Stimulated activated CD8-positive, alpha-beta memory T cell treated with anti-CD3 and anti-CD28 coated beads, Interleukin-15, amount 100 ng/mL, for 1 hour (primary cell): ENCODE measurements around the gene SH3GL2.

Source experiments
- DNase-seq: peaks from one replicate; pipeline ENCODE4 v3.0.0-alpha.2; 2020; ENCODE audit warnings: low read depth

The SH3GL2 gene

DNA sequence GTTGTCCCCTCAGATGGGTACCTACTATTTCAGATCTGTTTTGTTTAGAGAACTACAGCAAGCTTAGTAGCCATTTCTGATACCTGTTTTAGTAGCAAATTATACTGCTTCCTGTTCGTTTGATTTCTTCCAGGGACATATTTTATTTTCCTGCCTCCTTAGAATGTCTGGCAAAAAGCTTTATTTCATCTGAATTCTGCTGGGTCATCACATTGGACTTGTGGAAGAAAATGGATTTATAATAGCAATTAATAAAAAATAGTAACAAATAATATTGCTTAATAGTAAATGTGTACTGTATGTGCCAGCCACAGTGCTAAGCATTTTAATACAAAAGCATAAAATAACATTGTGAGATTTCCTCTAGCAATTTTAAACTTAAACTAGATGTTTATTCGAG, 79.4 kb downstream of the SH3GL2 start:
- no peak for DNase-seq

DNA sequence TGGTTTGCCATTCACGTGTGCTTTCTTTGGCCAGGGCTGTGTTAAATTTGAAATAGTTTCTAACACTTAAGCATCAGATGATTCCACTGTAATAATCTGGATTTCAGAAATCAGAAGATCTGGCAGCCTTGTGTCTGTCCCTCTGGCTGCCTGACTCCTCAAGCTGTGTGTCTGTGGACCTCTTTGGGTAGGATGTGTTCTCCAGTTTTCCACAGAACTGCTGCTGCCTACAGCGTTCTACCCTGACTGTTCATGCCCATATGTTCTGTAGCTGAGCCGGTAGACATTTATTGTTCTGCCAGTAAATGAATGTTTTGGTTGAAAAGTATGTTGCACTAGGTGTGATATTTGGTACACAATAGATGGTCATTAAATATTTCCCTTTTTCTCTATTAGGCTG, 81.3 kb downstream of the SH3GL2 start:
- no peak for DNase-seq

DNA sequence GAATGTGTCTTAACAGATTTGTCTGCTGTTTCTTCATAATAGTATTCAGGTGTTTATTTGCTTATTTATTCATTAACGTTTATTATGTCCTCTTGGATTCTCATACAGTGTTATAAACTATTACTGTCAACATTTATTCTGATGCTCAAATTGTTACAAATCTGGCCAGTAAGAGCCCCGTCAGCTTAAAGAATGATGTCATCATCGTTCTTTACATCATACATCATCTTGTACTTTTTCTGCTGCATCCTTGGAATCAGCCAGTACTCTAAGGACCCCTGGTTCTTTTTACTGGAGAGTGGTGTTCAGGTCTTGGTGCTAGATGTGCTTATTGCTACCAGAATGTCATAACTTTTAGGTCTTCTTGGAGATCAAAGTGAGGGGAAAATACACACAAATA, 86.6 kb downstream of the SH3GL2 start:
- DNase-seq = no peak

DNA sequence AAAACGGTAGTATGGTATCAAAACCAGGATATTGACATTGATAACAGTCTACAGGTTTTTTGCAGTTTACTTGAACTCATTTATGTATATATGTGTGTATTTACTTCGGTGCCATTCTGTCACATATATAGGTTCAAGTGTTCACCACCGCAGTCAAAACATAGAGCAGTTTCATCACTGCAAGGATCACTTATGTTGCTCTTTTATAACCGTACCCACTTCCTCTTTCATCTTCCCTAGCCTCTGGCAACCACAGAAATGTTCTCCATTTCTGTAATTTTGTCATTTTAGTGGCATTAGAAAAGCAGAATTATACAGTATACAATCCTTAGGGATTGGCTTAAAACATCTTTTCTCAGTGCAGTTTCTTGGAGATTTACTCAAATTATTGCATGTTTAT, 90.3 kb downstream of the SH3GL2 start:
- DNase-seq = no peak

DNA sequence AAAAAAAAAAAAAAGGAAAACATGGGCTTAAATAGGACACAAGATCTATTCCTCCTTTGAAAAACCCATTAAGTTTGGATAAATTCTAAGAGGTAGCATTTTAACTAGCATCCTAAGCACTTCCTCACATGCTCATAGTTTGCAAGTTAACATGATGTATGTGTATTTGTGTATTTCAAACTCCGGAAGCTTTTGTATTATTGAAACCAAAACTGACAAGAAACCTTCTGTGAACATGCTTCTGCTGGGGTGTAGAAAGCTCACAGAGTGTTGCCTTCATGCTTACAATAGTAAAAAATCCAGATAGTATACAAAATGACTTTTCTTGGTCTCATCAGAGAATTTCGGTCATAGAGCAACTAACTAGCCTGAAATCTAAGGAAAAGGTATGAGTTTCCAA, 103.8 kb downstream of the SH3GL2 start:
- no peak for DNase-seq

DNA sequence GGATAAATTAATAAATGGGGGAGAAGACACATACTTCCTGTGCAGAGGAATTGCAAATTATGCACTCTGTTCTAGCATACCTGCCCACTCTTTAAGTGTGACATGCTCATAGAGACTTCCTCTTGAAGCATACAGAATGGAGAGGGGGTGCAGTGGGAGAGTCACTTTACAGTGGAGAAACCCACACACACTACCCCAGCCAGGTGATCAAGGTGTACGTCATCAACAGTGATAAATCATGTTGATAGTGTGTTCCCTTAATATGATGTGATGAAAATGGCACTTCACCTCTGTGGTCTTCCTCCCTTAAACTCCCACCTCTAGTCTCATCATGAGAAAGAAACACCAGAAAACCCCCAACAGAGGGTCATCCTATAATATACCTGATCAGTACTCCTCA, 110.0 kb downstream of the SH3GL2 start:
- no peak for DNase-seq

DNA sequence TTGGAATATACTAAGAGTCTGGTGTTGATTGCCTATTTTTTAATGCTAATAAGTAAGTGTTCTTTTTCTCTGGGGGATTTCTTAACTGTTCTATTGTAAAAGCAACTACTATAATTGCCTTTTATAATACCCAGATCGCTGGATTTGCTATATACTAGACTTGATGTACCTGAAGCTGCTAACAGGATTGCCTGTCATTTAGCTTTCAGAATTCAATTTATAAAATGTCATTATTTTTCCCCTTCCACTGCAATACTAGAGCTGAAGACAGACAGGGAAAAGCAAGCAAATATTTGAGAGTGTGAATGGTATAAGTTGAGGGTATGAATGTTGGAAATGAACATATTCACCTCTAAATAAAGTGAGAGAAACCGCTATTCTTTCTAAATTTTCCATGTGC, 115.5 kb downstream of the SH3GL2 start:
- no peak for DNase-seq

DNA sequence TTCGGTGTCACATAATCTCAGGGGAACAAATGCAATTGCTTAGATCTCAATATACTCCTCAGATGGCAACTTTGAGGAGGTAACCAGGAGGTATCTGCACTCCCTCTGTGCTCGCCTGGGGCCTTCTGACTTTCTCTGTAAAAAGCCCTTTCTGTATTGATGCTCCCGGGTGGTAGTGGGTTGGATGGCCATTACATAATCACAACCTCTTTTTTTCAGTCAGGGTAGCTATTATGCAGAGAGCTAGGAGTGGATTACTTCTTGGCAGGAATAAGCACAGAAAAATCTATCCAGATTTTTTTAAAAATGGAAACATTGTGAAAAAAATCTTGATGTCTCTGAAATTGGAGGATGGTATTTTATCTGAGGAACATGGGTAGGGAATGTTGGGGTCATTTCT, 116.6 kb downstream of the SH3GL2 start:
- no peak for DNase-seq

DNA sequence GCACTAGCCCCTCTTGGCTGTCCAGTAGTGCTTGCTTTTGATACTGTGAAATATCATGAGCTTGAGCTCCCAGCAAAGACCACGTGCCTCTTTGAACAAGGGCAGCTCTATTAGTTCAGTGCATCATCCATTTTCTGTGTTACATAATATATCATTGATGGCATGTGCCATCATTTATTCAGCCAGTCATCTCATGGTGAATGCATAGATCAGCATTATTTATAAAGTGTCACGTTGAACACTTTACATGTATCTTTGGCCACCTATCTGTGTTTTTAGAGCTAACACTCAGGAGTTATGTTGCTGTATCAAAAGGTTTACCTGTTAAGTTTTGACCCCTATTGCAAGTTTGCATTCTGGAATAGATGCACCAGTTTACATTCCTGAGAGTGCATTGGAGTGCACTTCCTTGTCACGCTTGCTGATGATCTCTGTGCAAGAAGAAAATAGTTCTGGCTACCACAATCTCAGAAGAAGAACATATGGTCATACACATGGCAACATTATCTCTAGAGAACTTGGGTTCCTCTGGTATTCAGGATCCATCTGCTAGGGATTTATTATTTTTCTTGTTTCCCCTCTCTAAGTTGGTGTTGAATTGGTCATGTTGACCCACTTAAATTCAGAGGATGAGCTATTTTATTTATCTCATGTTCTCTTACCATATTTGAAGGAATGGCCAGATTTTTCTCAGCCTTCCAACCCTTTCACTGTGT, 120.9 kb downstream of the SH3GL2 start:
- no peak for DNase-seq

DNA sequence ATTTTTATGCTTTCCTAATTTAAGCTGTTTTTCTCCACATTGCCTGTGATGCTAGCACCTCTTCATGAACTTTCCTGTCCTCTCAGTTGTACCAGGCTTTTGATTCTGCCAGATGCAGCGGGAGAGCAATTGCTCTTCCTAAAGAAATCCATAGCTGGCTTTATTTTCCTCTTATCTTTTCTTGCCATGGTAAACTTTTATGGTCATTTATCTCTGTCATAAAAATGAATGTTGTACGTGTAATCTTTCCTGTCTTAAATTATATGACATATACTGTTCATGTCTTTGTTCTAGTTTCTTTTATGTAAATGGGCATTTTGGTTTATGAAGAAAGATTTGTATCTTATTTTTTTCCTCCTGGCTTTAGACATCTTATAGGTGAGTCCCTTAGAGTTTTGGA, 127.5 kb downstream of the SH3GL2 start:
- no peak for DNase-seq

DNA sequence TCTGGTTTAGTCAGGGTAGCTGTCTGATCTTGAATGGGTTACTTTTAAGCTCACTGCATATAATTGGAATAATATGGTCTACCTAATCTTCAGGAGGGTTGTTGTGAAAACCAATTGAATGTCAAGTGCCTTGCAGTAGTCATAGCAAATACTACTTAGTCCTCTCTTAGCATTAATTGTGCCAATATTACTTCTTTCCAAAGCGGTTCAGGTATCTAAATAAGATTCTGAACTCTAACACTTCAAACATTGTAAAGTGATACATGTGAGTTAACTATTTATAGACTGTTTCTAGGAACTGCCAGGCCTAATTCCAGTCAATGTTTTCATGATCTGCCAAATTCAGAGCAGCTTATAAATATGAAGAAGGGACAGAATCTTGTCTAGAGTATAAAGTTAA, 140.2 kb downstream of the SH3GL2 start:
- DNase-seq = no peak

DNA sequence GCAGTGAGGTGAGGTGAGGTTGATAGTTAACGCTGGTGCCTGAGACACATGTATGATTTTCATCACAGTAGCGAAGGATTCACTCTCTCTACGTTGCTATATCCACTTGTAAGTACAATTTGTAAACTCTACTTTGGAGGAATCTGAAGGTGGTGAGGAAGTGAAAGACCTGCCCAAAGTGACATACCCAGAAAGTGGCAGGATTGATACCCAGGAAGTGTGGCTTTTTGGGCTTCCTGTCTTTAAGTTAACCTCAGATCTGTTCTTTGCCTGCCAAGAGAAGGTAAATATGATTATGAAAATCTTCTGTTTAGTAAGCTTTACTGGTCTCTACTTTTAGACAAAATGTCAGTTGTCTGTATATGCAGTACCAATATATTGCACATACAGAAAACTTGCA, 143.1 kb downstream of the SH3GL2 start:
- DNase-seq = no peak

DNA sequence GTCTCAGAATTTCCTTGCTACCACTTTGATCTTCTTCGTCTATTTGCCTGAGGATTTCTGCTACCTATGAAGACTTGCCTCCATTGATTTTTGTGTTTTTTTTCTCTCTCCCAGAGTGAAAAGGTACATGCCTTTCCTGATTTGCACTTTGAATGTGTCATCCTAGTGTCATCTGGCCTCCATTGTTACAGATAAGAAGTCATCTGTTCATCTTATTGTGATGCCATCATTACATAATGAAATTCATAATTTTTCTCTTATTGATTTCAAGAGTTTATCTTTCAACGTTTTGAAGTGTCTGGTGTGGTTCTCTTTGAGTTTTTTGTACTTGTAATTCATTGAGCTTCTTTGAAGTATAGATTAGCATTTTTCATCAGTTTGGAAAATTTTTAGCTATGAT, 144.8 kb downstream of the SH3GL2 start:
- no peak for DNase-seq

DNA sequence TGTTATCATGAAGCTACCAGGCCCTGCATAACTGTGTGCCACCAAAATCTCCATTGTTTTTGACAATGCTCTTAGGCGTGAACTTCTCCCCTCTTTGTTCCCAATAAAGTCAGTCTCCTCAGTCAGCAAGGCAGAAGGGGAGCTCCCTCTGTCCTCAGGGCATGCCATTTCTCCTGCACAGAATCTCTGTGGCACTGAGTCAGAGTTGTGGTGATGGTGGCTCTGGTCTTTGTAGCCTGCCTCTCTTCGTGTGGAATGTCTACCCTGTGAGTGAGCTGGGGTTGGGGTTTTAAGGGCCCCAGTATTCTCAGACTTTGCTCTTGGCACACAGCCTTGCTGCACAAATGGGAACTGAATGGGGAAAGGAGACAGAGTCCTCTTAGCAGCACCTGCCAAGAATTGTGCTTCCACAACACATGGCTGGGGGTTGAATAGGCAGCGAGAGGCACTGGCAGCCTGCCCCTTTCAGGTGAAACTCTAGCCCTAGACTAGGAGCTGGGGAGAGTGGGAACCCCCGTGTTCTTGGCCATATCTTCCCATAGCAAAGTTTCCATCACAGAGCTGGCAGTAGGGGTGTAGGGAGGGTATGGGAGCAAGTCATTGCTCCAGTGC, 146.6 kb downstream of the SH3GL2 start:
- no peak for DNase-seq

DNA sequence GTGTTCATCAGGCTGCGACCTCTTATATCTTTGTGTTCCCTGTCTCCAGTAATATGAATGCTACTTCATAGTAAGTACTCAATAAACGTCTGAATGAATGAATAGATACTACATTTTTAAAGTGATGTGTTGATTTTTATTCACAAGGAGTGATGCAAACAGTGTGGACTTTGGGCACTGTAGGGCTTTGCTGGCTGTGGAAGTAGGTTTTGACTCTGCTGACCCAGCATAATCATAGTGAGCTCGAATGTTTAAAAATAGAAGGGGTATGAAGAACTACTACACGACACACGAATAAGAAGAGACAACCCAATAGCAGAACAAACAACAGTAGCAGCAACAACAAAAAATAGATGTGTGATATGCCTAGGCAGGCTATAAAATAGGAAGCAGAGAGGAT, 147.4 kb downstream of the SH3GL2 start:
- no peak for DNase-seq

DNA sequence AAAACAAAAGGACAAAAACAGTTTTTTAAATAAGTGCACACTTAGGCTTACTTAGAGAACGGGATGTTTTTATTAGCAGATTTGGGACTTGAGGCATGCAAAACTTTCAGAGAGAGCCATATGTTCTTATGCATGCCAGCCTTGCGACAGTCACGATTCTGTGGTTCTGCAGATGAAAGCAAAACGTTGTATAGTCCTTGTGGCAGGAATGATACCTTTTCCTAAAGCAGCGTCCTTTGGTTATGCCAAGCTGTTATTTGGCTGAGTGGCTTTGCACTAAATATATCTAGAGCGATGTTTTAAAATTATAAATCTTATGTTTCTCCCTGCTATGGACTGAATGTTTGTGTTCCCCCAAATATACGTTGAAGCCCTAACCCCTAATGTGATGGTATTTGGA, 152.0 kb downstream of the SH3GL2 start:
- no peak for DNase-seq

DNA sequence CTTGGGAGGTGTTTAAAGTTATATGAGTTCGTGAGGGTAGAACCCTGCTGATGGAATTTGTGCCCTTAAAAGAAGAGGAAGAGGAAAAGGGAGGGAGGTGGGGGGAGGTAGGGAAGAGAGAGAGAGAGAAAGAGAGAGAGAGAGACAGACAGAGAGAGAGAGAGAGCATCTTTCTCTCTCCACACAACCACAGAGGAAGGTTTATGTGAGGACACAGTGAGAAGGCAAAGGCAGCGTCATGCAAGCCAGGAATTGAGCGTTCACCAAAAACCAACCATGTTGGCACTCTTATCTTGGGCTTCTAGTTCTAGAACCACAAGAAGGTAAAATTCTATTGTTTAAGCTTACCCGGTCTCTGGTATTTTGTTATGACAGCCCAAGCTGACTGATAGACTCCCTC, 152.4 kb downstream of the SH3GL2 start:
- no peak for DNase-seq

DNA sequence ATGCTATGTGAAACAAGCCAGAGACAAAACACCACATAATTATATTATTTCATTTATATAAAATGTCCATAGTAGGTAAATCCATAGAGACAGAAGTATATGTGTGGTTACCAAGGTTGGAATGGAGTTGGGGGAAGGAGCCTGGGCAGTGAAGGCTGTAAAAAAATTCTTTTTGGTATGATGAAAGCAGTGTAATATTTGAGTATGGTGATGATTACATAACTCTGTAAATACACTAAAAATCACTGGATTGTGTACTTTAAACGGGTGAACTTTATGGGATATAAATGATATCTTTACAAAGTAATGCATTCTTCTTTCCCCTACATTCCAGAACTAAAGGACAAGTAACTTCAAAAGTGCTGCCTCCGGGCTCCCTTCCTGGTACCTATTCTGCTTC, 155.8 kb downstream of the SH3GL2 start:
- DNase-seq = no peak

DNA sequence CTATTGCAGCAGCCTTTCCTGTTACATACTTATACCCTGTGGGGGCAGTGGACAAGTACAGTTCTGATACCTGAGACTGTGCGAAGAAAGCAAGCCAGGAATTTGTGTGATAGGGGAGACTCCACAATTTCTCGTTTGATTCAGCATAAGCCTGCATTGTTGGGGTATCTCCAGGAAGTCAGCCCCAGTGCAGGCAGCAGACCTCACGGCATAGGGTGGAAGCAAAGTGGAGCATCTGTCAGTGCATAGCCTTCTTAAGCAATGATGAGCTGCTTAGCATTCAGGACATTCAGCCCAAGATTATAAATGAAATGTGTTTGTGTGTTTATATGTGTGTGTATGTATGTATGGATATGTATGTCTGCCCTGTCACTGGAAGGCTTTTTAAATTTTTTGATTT, 157.0 kb downstream of the SH3GL2 start:
- no peak for DNase-seq

DNA sequence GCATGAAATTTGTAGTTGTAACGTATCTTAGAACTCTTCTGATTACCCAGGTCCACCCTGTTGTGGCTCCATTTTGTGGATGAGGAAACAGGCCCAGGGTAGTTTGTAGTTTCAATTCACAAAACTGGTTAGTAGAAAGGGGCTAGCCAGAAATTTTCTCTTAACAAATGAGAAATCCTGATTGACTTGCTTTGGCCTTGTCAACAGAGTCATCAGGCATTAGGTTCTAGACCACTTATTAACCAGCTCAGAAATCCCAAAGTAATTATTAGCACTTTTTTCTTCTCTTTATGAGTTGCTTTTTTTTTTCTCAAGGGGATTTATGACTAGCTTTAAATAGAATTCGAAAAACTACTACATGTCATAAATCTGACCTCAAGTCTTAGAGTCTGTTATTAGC, 160.2 kb downstream of the SH3GL2 start:
- DNase-seq = no peak

DNA sequence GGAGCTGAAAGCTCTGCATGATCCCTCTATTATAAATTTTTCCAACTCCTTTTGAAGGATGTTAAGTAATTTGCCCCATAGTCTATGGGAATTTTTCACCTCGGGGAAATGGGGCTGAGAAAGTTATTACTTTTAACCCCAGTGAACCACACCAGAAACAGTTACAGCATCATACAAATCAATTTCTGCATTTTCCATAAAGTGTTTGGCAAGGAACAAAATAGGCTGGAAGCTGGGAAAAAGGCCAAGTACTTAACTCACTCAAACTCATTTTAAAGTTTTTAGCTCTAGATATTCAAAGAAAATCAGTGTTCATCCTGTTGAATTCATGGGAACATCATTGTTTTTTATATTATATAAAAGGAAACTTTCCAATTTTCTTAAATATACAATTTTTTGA, 160.9 kb downstream of the SH3GL2 start:
- no peak for DNase-seq

DNA sequence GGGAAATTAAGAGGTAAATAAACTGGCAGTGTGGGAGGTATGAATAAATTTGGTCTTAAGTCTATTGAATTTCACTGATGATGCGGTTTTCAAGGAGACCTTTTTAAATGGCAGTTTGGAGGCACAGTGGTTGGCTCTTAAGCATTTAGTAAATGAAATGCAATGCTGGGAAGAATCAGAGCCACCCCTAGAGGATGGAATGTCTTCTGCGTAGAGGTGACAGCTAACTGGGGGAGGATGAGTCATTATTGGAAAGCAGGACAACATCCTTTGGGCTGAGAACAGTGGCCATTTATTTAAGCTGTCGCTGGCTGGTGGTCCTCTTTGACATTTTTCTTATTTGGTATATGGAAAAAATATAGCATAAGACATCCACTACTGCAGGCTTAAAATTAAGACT, 163.2 kb downstream of the SH3GL2 start:
- DNase-seq = no peak

DNA sequence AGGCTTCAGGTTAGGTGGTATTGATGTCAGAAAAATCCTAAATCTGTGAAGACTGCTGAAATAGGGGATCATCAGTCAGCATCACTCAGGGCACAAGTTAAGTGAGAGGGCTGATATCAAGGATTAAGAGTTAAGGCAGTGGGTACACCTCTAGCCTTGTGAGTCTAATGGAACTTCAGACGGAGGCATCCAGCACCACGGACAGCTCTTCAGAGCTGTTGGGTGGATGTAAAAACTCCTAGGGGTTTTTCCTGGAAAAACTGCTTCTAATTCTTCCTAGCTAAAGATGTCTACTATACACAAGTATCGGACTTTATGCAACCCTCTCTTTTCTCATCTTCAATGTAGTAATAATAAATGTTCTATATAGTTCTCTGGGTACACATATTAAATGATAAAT, 165.9 kb downstream of the SH3GL2 start:
- DNase-seq = no peak

DNA sequence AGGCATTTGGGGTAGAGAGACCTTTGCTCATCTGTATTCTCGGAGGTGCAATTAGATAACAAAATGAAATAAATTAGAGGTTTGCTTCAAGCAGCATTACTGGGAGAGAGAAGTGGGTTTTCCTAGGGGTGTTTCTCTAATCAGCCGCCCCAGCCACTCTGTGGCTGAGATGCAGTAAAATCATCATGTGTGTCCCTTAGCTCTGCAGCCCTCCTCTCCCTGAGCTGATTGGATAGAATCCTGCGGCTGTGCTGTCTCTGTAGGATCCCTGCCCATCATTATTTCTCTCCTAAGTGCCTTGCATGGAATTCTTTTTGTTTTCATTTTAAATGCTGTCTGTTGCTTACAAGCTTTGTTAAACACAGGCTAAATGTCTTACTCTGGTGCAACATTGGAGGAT, 171.4 kb downstream of the SH3GL2 start:
- DNase-seq = no peak
